DND-41 (cell line): ENCODE results near the gene BIRC5.

ENCODE experiments used
- CTCF ChIP-seq: IDR thresholded peaks from 2 replicates; pipeline ENCODE4 v1.5.1; 2012; ENCODE audit warnings: borderline replicate concordance, low read length, moderate library complexity, mild to moderate bottlenecking; ENCODE audit not compliant: poor library complexity, severe bottlenecking; ENCODE audit errors: extremely low read depth
- EZH2 ChIP-seq: IDR thresholded peaks from 3 replicates; pipeline ENCODE4 v1.6.1; 2012; ENCODE audit warnings: borderline replicate concordance, low read depth, mild to moderate bottlenecking, moderate library complexity, low read length, inconsistent platforms; ENCODE audit not compliant: severe bottlenecking

- TF ChIP-seq CTCF: no peak
- no peak for TF ChIP-seq EZH2
Observed at GRCh38 chr17:78168242-78168902, 45.7 kb upstream of the BIRC5 start, which contains the start of gene SYNGR2.
